Peyer's patch (tissue), 4 donors: ENCODE results near the gene INPP1. TPM values are rescaled to one million over a fixed set of nuclear protein-coding genes. Genes with fewer than 3 reads are reported as not detected.

Source experiments
- DNase-seq, 3 donors: peaks; one replicate each; pipeline ENCODE4 v3.0.0-alpha.2; 2017 to 2019
- H3K27ac ChIP-seq, 4 donors: fragments of 200-600 bp; sonication (generic); one replicate each; pipeline ENCODE4 v1.5.1; 2016 to 2019
- H3K27me3 ChIP-seq, 2 donors: fragments of 200-600 bp; sonication (generic); one replicate each; pipeline ENCODE4 v1.5.1; 2019
- H3K36me3 ChIP-seq, 3 donors: fragments of 200-600 bp; sonication (generic); one replicate each; pipeline ENCODE4 v1.5.1; 2016 to 2019
- H3K4me1 ChIP-seq, 4 donors: fragments of 200-600 bp; sonication (generic); one replicate each; pipeline ENCODE4 v1.5.1; 2016 to 2019
- H3K4me3 ChIP-seq, 4 donors: fragments of 200-600 bp; sonication (generic); 1 replicate in 3 of 4; 2 replicates in 1 of 4; pipeline ENCODE4 v1.5.1; 2016 to 2019; ENCODE audit warnings: mild to moderate bottlenecking in 1 of 4
- H3K9me3 ChIP-seq, 4 donors: fragments of 200-600 bp; sonication (generic); one replicate each; pipeline ENCODE4 v1.5.1; 2016 to 2019; ENCODE audit warnings: mild to moderate bottlenecking in 1 of 4
- POLR2A ChIP-seq, 2 donors: fragments of 450-650 bp; IDR thresholded peaks; one replicate each; pipeline ENCODE4 v1.5.1; 2017; ENCODE audit warnings: antibody characterized with exemption in 2 of 2, mild to moderate bottlenecking in 2 of 2, moderate library complexity in 2 of 2
- total RNA-seq, 4 donors: library from RNA; depleted of rRNA; stranded (reverse); fragments of >200 nt; gene quantifications; one replicate each; pipeline ENCODE4 v1.1.0, GENCODE V29; 2016
- TF ChIP-seq, protein P1 (sequence below), 6 experiments: fragments of 450-650 bp in 4 of 6; fragments of 200-600 bp in 2 of 6; sonication (generic) in 1 of 6; IDR thresholded peaks; one replicate each; pipeline ENCODE4 v1.5.1; 2017 to 2019; ENCODE audit warnings: antibody characterized with exemption in 6 of 6, mild to moderate bottlenecking in 3 of 6, moderate library complexity in 1 of 6

INPP1 gene
- total RNA-seq, 4 donors from 2014 or later: 10.7 to 37.9 (median 32.1) TPM

DNA sequence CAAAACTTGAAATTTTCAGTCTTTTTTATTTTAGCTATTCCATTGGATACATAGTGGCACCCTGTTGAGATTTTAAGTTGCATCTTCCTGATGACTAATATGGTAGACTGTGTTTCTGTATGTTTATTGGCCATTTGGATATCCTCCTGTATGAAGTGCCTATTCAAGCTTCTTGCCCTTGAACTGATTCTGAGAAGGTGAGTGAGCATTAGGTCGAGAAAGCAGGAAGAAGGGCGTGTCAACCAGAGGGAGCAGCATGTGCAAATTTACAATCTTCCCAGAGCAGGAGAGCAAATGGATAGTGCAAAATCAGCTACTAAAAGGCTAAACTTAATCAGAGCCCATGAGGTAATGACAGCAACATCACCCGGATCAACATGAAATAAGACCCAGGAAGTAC, 8.6 kb downstream of the INPP1 start:
- Histone ChIP-seq H3K9me3 (no peaks in the 10 kb centered on the region), H3K4me3 (no peak overlapping the region), H3K27ac (peak overlapping the region in 2 of 4 donors; percentile 29), H3K4me1 (peaks cover 0 to 14% (median 0%) of the 10 kb centered on the region in 4 donors), H3K36me3 (no peaks in the 10 kb centered on the region), H3K27me3 (no peaks in the 10 kb centered on the region)
- no peak for TF ChIP-seq POLR2A (IDR thresholded peaks at IDR 0.05)
- TF ChIP-seq, protein P1, sequence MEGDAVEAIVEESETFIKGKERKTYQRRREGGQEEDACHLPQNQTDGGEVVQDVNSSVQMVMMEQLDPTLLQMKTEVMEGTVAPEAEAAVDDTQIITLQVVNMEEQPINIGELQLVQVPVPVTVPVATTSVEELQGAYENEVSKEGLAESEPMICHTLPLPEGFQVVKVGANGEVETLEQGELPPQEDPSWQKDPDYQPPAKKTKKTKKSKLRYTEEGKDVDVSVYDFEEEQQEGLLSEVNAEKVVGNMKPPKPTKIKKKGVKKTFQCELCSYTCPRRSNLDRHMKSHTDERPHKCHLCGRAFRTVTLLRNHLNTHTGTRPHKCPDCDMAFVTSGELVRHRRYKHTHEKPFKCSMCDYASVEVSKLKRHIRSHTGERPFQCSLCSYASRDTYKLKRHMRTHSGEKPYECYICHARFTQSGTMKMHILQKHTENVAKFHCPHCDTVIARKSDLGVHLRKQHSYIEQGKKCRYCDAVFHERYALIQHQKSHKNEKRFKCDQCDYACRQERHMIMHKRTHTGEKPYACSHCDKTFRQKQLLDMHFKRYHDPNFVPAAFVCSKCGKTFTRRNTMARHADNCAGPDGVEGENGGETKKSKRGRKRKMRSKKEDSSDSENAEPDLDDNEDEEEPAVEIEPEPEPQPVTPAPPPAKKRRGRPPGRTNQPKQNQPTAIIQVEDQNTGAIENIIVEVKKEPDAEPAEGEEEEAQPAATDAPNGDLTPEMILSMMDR (IDR thresholded peaks at IDR 0.05): no peak
- no peak for DNase-seq

DNA sequence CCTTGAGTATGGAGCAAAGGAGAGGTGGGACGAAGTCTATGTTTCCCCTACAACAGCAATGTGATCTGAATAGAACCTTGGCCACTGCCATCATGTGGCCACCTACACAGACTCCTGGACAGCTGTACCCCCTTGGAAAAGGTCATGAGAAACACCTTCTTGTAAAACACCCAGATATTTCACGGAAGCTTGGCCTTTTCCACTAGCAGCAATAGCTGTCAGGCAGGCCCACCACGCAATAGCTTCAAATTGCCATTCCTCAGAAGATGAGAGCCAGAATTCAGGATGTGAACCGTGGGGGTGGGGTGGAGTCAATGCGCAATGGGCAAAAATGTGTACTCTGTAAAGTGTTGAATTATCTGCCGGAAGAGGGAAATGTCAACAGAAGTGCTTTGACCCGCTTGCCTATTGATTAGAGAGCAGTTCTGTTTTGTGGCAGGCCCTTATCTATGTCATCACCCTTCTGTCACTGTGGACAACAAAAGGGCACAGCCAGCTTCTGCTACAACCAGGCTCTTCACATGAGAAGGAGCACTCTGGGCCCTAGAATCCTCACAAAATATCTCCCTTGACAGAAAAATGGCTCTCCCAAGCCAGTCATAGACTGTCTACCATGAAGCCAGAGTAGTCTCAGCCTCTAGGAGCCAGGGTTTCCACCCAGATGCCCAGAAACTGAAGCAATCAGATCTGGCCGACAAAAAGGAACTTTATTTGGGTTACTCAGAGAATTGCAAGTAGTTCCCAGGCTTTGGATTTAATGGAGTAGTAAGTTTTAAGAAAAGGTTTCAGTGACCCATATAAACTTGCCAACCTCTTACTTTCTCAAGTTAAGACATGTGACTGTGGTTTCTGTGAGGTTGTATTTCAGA, 9.5 kb downstream of the INPP1 start:
- H3K9me3 ChIP-seq: no peaks in the 10 kb centered on the region
- H3K4me1 ChIP-seq: peaks cover 0 to 17% (median 0%) of the 10 kb centered on the region in 4 donors
- no peaks in the 10 kb centered on the region for H3K36me3 ChIP-seq
- H3K27me3 ChIP-seq: no peaks in the 10 kb centered on the region
- DNase-seq: no peak
- no peak overlapping the region for H3K4me3 ChIP-seq
- TF ChIP-seq POLR2A (IDR thresholded peaks at IDR 0.05): no peak
- TF ChIP-seq, protein P1 (IDR thresholded peaks at IDR 0.05): no peak
- H3K27ac ChIP-seq: peak overlapping the region in 2 of 4 donors; percentile 6 to 29

DNA sequence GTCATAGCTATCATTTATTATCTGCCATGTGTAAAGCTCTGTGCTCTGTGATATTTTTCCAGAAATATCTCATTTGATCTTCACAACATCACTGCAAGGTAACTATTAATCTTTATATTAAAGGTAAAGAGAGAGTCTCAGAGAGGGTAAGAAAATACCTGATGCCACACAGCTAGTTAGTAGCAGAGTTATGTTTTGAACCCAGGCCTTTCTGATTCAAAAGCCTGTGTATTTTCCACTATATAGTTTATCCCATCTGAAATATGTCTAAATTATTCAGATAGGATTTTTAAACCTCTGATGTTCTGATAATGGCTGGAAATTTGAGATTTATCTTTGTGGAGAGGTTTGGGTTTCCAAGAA, 10.1 kb downstream of the INPP1 start:
- Histone ChIP-seq H3K27me3 (no peaks in the 10 kb centered on the region), H3K36me3 (no peaks in the 10 kb centered on the region), H3K4me1 (peaks cover 0 to 23% (median 0%) of the 10 kb centered on the region in 4 donors), H3K27ac (no peak overlapping the region), H3K9me3 (no peaks in the 10 kb centered on the region), H3K4me3 (no peak overlapping the region)
- no peak for DNase-seq
- TF ChIP-seq POLR2A (IDR thresholded peaks at IDR 0.05): no peak
- TF ChIP-seq, protein P1 (IDR thresholded peaks at IDR 0.05): no peak

DNA sequence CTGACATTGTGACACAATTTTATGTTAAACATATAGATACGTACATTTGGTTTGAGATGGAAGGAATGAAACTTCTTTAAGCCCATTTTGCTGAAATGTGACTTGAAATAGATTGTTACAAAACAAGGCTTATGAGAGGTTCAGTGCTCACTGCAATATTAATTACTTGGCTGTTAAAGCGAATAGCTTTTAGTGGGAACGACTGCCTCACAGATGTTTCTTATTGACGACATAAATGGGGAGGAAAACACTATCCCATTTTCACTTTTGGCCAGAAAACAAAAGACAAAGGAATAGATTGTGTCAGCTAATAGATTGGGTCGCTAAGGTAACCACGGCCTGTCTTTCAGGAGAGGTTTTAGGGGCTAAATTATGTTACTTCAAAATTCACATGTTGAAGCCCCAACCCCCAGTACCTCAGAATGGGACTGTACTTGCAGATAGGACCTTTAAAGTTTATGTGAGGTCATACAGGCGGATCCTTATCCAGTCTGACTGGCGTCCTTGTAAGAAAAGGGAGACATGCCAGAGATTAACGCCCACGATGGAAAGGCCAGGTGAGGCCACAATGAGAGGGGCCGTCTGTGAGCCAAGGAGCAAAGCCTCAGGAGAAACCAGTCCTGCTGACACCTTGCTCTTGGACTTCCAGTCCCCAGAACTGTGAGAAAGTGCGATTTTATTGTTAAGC, 10.8 kb downstream of the INPP1 start:
- DNase-seq: no peak
- no peaks in the 10 kb centered on the region for H3K9me3 ChIP-seq
- no peaks in the 10 kb centered on the region for H3K27me3 ChIP-seq
- TF ChIP-seq POLR2A (IDR thresholded peaks at IDR 0.05): no peak
- TF ChIP-seq, protein P1 (IDR thresholded peaks at IDR 0.05): no peak
- peak overlapping the region in 1 of 4 donors; percentile 8 for H3K27ac ChIP-seq
- H3K4me1 ChIP-seq: peaks cover 0 to 29% (median 0%) of the 10 kb centered on the region in 4 donors
- H3K4me3 ChIP-seq: no peak overlapping the region
- H3K36me3 ChIP-seq: no peaks in the 10 kb centered on the region

DNA sequence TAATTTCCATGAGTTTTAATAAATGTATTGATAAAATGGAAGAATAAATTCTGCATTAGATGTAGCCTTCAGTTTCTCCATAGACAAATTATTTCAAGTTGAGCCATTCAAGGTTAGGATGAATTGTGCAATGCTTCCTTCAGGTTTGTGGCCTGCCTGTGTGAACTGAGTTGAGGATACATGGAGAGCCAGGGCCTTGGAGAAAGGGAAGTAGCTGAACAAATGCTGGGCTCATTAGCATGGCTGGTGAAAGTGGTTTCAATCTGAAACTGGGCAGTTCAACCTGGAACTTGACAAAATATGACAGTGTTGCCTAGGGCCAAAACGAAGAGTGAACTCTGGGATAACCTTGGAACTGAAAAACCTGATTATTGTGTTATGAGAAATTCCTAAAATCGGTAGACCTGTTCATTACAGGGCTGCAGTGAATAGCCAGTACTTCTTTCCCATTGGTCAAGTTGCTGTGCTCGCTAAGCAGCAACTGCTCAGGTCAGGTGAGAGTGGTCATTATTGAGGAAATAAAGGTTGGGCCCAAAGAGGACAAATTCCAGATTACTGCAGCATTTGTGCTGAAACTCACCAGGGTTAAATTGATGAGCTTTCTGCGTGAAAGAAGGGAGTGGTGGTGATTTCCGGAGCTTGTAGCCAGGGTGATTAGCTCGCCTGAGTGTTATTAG, 12.7 kb downstream of the INPP1 start:
- Histone ChIP-seq H3K27me3 (no peaks in the 10 kb centered on the region), H3K9me3 (no peaks in the 10 kb centered on the region), H3K4me3 (peak overlapping the region in 1 of 4 donors; percentile 5), H3K36me3 (no peaks in the 10 kb centered on the region), H3K27ac (peak overlapping the region in 3 of 4 donors; percentile 9 to 70 (median 47)), H3K4me1 (peaks cover 0 to 43% (median 3%) of the 10 kb centered on the region in 4 donors)
- TF ChIP-seq POLR2A (IDR thresholded peaks at IDR 0.05): no peak
- TF ChIP-seq, protein P1 (IDR thresholded peaks at IDR 0.05): no peak
- no peak for DNase-seq
